GM18508 (cell line): ENCODE measurements around the gene GC.
"Not testable (repeated sequence)": the region's sequence is repeated elsewhere in the genome, so short reads cannot be mapped to it uniquely, and the experiment has no call there.

Source experiments
- ATAC-seq: cut with Tn5 transposase; IDR thresholded peaks from one replicate; pipeline ENCODE4 v1.9.1; 2021; ENCODE audit warnings: moderate number of reproducible peaks; ENCODE audit not compliant: insufficient read depth, unreplicated experiment

GC gene

GRCh38 chr4:71769434-71769833 is 14.4 kb downstream of the GC start:
- no peak for ATAC-seq

DNA sequence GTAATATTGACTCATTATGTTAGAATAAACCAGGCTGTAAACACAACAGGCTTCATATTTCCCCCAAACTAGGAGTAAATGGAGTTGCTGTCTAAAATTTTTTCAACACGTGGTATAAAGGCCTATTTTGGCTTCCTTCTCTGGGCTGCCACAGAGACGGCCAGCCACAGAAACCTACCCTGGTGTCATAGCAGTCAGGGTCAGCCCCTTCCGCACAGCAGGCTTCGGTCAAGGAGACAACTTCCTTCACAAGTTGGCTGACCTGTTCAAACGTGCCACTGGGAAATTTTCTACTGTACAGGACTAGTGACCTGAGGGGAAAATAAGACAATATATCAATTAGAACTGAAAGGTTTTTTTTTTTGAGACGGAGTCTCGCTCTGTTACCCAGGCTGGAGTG is 15.8 kb downstream of the GC start:
- no peak for ATAC-seq

GRCh38 chr4:71765821-71766383 is 18.0 kb downstream of the GC start:
- ATAC-seq, result no peak

- ATAC-seq, result no peak
Observed at GRCh38 chr4:71765350-71765749, 18.5 kb downstream of the GC start.

- ATAC-seq, result no peak
Observed at GRCh38 chr4:71752383-71753042, 31.4 kb downstream of the GC start.

GRCh38 chr4:71749008-71749594 is 34.8 kb downstream of the GC start:
- no peak for ATAC-seq

DNA sequence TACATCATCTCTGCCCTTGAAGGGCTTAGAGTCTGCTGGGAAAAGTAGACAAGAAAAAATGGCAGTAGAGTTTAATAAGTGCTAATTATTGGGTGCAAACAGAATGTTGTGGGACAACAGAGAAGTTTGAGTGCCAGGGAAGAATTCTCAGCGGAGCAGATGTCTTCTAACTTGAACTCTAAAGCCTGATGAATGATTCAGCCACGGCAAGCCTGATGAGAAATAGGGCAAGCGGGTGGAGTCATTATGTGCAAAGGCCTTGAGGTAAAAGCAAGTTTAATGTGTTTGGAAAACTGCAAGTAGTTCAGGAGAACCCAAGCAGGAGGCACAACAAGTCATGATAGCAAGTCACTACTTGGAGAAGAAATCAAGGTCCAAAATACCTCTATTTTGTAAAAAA is 37.5 kb downstream of the GC start:
- no peak for ATAC-seq

- ATAC-seq, result not testable (repeated sequence)
Observed at GRCh38 chr4:71738782-71739181, 45.1 kb downstream of the GC start.

DNA sequence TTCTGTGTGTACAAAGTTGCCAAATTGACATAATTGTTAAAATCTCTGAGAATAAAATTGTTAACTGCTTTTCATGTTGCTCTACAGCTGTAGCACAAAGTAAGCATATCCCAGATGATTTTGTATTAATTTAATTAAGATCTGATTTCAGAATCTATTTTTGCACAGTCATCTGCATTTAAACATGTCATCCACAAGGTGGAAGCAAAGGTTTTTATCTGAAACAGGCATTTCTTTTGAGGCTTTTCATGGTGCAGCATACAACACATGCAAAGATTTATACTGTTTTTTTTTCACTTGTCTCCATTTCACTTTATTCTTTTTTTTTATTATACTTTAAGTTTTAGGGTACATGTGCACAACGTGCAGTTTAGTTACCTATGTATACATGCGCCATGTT is 51.2 kb downstream of the GC start:
- ATAC-seq, result no peak

DNA sequence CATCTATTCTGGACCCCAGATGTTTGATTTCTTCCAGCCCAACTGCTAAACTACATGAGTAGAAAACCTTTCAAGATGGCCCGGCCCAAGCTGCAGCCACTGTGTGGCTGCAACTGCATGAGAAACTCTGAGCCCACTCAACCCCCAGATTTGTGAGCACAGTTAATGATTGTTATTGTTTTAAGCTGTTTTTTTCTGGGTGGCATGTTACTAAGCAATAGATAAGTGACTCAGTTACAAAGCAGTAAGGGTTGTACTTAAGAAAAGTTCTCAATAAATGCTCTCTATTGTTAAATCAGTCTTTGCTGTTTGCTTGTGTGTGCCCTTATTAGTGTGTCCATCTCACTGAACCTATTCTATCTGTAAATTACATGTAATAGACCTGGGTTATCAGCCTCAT is 51.8 kb downstream of the GC start:
- ATAC-seq, result no peak

GRCh38 chr4:71729856-71730255 is 54.0 kb downstream of the GC start:
- no peak for ATAC-seq

GRCh38 chr4:71713611-71714203 is 70.2 kb downstream of the GC start:
- ATAC-seq, result no peak

GRCh38 chr4:71711985-71712348 is 71.9 kb downstream of the GC start:
- no peak for ATAC-seq

GRCh38 chr4:71711044-71711984 is 72.6 kb downstream of the GC start:
- ATAC-seq, result no peak

DNA sequence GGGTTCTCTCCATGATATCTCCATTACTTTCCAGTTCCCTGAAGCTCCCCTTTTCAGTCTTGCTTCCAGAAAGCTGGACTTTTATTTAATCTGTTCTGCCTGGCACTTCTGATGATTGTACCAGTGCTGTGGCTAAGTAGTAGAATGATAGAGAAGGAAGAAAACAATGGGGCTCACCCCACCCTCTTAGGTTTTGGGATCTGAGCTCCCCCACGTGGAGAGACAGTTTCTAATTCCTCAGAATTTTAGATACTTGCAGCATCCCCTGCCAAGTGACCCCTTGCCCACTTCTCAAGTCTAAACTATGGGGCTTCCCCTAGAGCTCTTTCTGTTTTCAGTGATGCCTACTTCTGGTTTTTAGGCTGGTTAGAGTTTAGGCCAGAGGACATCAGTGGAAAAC is 73.9 kb downstream of the GC start:
- no peak for ATAC-seq

GRCh38 chr4:71698141-71698540 is 85.7 kb downstream of the GC start:
- ATAC-seq, result no peak

GRCh38 chr4:71697031-71697430 is 86.8 kb downstream of the GC start:
- no peak for ATAC-seq

DNA sequence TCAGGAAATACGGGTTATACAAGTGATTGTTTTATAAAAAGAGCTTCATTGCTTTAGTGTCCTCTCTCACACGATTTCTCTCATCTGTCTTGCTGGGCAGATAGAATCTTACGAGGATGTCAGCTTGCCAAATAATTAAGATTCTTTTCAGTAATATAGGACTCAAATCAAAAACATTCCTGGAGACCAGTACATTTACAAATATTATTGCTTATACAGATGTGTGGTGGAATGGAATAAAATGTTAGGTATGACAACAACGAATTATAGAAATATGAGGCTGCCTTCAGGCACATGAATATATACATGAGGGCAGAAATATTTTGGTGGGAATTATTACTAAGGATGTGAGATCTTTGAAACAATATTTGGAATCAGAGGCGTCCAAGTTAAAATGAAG is 88.9 kb downstream of the GC start:
- ATAC-seq, result no peak

GRCh38 chr4:71692963-71693362 is 90.9 kb downstream of the GC start:
- ATAC-seq, result no peak

DNA sequence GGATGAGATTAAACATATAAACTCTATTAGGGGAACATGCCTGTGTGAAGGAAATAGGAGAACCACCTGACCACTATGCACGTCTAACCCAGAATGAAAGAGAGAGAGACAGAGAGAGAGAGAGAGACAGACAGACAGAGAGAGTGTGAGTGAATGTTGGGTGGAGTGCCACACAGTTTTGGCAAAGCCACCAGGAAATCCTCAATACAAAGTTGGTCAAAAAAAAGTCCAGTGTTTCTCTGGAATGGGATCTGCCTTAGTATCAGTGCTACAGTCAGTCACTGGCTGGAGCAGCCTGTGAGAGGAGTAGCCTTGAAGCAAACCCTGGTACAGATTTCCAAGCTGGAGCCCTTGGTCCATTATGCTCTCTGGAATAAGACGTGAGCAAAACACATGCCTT is 91.7 kb downstream of the GC start:
- ATAC-seq, result no peak
